Spleen (tissue), 7 donors: ENCODE data around the gene GJA3.

Experiments
- POLR2A ChIP-seq, 3 donors: fragments of 450-650 bp; IDR thresholded peaks; one replicate each; pipeline ENCODE4 v1.5.1; 2017; ENCODE audit warnings: antibody characterized with exemption in 3 of 3, mild to moderate bottlenecking in 1 of 3
- POLR2AphosphoS5 ChIP-seq, 3 donors: sonication (generic); formaldehyde crosslinking; IDR thresholded peaks; one replicate each; pipeline ENCODE4 v1.5.1; 2017; ENCODE audit warnings: antibody characterized with exemption in 3 of 3
- TF ChIP-seq, protein P1 (sequence below), 11 experiments: fragments of 200-600 bp in 7 of 11; fragments of 450-650 bp in 4 of 11; sonication (generic) in 4 of 11; IDR thresholded peaks in 8 of 11; conservative IDR thresholded peaks in 3 of 11; 1 replicate in 7 of 11; 2 replicates in 4 of 11; pipeline versions ENCODE4 v1.4.0 to v1.8.0; 2016 to 2021; ENCODE audit warnings: antibody characterized with exemption in 11 of 11, inconsistent platforms in 4 of 11, mild to moderate bottlenecking in 1 of 11
- donor health status: DM: no; HTN: no; CAD: no; lungs with moderate emphysema.
- donor health status: DM: no; HTN: no; CAD: no.
- donor health status: DM: no; HTN: no; CAD: no.

DNA sequence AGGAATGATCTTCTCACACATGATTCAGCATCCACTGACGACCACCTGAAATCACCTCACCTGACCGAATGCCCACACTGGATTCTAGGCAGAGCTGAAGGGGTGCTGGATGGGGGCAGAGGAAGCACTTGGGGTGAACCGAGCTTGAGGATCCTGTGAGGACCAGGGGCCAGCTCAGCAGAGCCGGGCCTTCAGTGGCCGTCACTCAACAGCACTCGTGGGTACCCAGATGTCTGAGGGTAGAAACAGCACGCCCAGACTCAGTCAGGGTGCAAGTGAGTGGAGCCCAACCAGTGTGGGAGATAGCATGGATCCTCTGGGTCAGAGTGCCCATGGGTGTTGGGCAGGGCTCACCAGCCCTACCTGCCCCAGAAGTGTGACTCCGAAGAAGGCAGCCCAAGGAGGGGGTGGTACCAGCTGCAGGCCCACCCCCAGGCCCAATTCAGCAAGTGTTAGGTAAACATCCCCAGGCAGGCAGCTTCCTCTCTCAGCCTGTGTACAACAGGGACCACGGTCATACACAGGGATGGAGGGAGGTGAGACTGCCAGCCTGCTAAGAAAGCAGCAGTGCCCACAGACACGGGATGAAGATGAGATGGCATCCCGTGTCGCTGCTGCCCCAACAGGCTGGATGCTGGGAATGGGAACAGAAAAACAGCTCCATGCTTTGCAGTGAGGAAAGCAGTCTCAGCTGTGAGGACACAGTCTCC lies 16.6 kb downstream of the GJA3 start:
- TF ChIP-seq, protein P1, sequence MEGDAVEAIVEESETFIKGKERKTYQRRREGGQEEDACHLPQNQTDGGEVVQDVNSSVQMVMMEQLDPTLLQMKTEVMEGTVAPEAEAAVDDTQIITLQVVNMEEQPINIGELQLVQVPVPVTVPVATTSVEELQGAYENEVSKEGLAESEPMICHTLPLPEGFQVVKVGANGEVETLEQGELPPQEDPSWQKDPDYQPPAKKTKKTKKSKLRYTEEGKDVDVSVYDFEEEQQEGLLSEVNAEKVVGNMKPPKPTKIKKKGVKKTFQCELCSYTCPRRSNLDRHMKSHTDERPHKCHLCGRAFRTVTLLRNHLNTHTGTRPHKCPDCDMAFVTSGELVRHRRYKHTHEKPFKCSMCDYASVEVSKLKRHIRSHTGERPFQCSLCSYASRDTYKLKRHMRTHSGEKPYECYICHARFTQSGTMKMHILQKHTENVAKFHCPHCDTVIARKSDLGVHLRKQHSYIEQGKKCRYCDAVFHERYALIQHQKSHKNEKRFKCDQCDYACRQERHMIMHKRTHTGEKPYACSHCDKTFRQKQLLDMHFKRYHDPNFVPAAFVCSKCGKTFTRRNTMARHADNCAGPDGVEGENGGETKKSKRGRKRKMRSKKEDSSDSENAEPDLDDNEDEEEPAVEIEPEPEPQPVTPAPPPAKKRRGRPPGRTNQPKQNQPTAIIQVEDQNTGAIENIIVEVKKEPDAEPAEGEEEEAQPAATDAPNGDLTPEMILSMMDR (IDR thresholded peaks at IDR 0.05 in 8 of 11, conservative IDR thresholded peaks at IDR 0.05 in 3 of 11), result no peak
- TF ChIP-seq POLR2A (IDR thresholded peaks at IDR 0.05) (no peak), POLR2AphosphoS5 (IDR thresholded peaks at IDR 0.05) (no peak)
